Natural killer cell (primary cell): ENCODE results near the gene MYO7B. TPM values are rescaled to one million over a fixed set of nuclear protein-coding genes. Genes with fewer than 3 reads are reported as not detected.

Source experiments
- ATAC-seq, 3 donors: fragments of 150-1000 bp in 2 of 3; fragments of 200-7000 bp in 1 of 3; cut with Tn5 transposase; 1 replicate in 1 of 3; 2 replicates in 2 of 3; pipeline ENCODE4 v1.10.0; 2021; ENCODE audit warnings: mild to moderate bottlenecking in 2 of 3, moderate library complexity in 2 of 3
- DNase-seq, 2 donors: peaks; one replicate each; pipeline versions ENCODE4 v3.0.0 to v3.0.0-alpha.2; 2013 to 2021; ENCODE audit warnings: mixed read lengths in 1 of 2
- H3K27ac ChIP-seq: one replicate; pipeline ENCODE4 v1.5.1; 2013; ENCODE audit warnings: mild to moderate bottlenecking, low read length
- H3K27me3 ChIP-seq: one replicate; pipeline ENCODE4 v1.6.1; 2013; ENCODE audit warnings: low read length; ENCODE audit not compliant: control insufficient read depth, insufficient read depth
- H3K36me3 ChIP-seq: one replicate; pipeline ENCODE4 v1.6.1; 2013; ENCODE audit warnings: low read length; ENCODE audit not compliant: control insufficient read depth, insufficient read depth
- H3K4me1 ChIP-seq: one replicate; pipeline ENCODE4 v1.6.1; 2013; ENCODE audit warnings: low read length; ENCODE audit not compliant: control insufficient read depth, insufficient read depth
- H3K4me3 ChIP-seq: one replicate; pipeline ENCODE4 v1.5.1; 2013; ENCODE audit warnings: low read length
- H3K9me3 ChIP-seq: one replicate; pipeline ENCODE4 v1.6.1; 2013; ENCODE audit warnings: low read length; ENCODE audit not compliant: control insufficient read depth, insufficient read depth
- H3K27ac Mint-ChIP-seq, 2 donors: one replicate each; pipeline ENCODE4 v1.8.0; 2022; ENCODE audit warnings: mild to moderate bottlenecking in 2 of 2, mixed read lengths in 2 of 2, moderate library complexity in 1 of 2
- H3K27me3 Mint-ChIP-seq, 2 donors: one replicate each; pipeline ENCODE4 v1.8.0; 2022; ENCODE audit warnings: low read depth in 2 of 2, mixed read lengths in 2 of 2
- H3K36me3 Mint-ChIP-seq: one replicate; pipeline ENCODE4 v1.8.0; 2022; ENCODE audit warnings: mixed read lengths
- H3K4me1 Mint-ChIP-seq, 2 donors: one replicate each; pipeline ENCODE4 v1.8.0; 2022; ENCODE audit warnings: mixed read lengths in 2 of 2
- H3K4me3 Mint-ChIP-seq: one replicate; pipeline ENCODE4 v1.8.0; 2022; ENCODE audit warnings: mild to moderate bottlenecking, moderate library complexity, mixed read lengths
- H3K9me3 Mint-ChIP-seq, 2 donors: one replicate each; pipeline ENCODE4 v1.8.0; 2022; ENCODE audit warnings: mixed read lengths in 2 of 2
- CTCF ChIP-seq: fragments of 200-600 bp; IDR thresholded peaks from one replicate; pipeline ENCODE4 v1.8.0; 2022; ENCODE audit warnings: antibody characterized with exemption
- WGBS: methylation state at CpG from one replicate; pipeline ENCODE4 v1.1.7; 2013; ENCODE audit warnings: missing lambda C conversion rate; ENCODE audit not compliant: insufficient coverage; 5-methylcytosine and 5-hydroxymethylcytosine counted together
- intact Hi-C: fragments of 100-400 bp; cut with micrococcal nuclease; formaldehyde crosslinking; loops from one replicate; pipeline ENCODE4 v1.14.2; 2022
- total RNA-seq, 4 donors: library from RNA; stranded (reverse); fragments of 120-200 nt in 1 of 4; gene quantifications; one replicate each; pipeline versions ENCODE4 v1.2.3 to v1.2.4, GENCODE V29; 2013 to 2022

MYO7B gene
- total RNA-seq, 3 donors from 2014 or later (not counting 1 experiment from before 2014, with no cell fraction given), result 0.14 to 0.45 (median 0.25) TPM

GRCh38 chr2:127508631-127509034 is 26.9 kb upstream of the MYO7B start:
- no peaks in the 10 kb centered on the region for H3K27me3 Mint-ChIP-seq
- H3K4me1 Mint-ChIP-seq, result peaks cover 52 to 60% of the 10 kb centered on the region in 2 donors
- peaks cover 31% of the 10 kb centered on the region for H3K36me3 ChIP-seq
- H3K27ac Mint-ChIP-seq, result peak overlapping the region in 1 of 2 donors; percentile 53
- no peaks in the 10 kb centered on the region for H3K27me3 ChIP-seq
- intact Hi-C loops, result no loop called here
- no peak overlapping the region for H3K27ac ChIP-seq
- ATAC-seq, result no peak
- no peak for DNase-seq
- H3K4me1 ChIP-seq, result no peaks in the 10 kb centered on the region
- 56% methylated on average over 3 of the region's 3 CpGs for WGBS
- no peak overlapping the region for H3K4me3 Mint-ChIP-seq
- H3K9me3 ChIP-seq, result no peaks in the 10 kb centered on the region
- H3K9me3 Mint-ChIP-seq, result no peaks in the 10 kb centered on the region
- no peak overlapping the region for H3K4me3 ChIP-seq
- no peak for TF ChIP-seq CTCF
- peaks cover 14% of the 10 kb centered on the region for H3K36me3 Mint-ChIP-seq

GRCh38 chr2:127510073-127510472 is 25.4 kb upstream of the MYO7B start:
- Histone ChIP-seq H3K4me1 (no peaks in the 10 kb centered on the region), H3K4me3 (no peak overlapping the region), H3K27me3 (no peaks in the 10 kb centered on the region), H3K27ac (no peak overlapping the region), H3K9me3 (no peaks in the 10 kb centered on the region), H3K36me3 (peaks cover 23% of the 10 kb centered on the region)
- no peaks in the 10 kb centered on the region for H3K9me3 Mint-ChIP-seq
- TF ChIP-seq CTCF, result no peak
- 98% methylated on average over 2 of the region's 2 CpGs for WGBS
- H3K36me3 Mint-ChIP-seq, result peaks cover 5% of the 10 kb centered on the region
- no peak for DNase-seq
- peak overlapping the region; percentile 69 to 74 for H3K27ac Mint-ChIP-seq
- H3K4me3 Mint-ChIP-seq, result no peak overlapping the region
- no peak for ATAC-seq
- peaks cover 62 to 68% of the 10 kb centered on the region in 2 donors for H3K4me1 Mint-ChIP-seq
- intact Hi-C loops, result no loop called here
- no peaks in the 10 kb centered on the region for H3K27me3 Mint-ChIP-seq

- no peak for DNase-seq
- H3K9me3 Mint-ChIP-seq, result no peaks in the 10 kb centered on the region
- Histone ChIP-seq H3K4me1 (no peaks in the 10 kb centered on the region), H3K27ac (no peak overlapping the region), H3K36me3 (peaks cover 28% of the 10 kb centered on the region), H3K9me3 (no peaks in the 10 kb centered on the region), H3K4me3 (no peak overlapping the region), H3K27me3 (no peaks in the 10 kb centered on the region)
- no peaks in the 10 kb centered on the region for H3K27me3 Mint-ChIP-seq
- H3K4me1 Mint-ChIP-seq, result peaks cover 73 to 80% of the 10 kb centered on the region in 2 donors
- ATAC-seq, result no peak
- 95% methylated on average over 4 of the region's 6 CpGs for WGBS
- peaks cover 7% of the 10 kb centered on the region for H3K36me3 Mint-ChIP-seq
- H3K4me3 Mint-ChIP-seq, result no peak overlapping the region
- no peak for TF ChIP-seq CTCF
- intact Hi-C loops, result no loop called here
- peak overlapping the region; percentile 69 to 80 for H3K27ac Mint-ChIP-seq
These were observed 24.3 kb upstream of the MYO7B start for GRCh38 chr2:127511090-127511695.

- ATAC-seq (no peak), DNase-seq (no peak)
- intact Hi-C loops, result no loop called here
- Histone ChIP-seq H3K9me3 (no peaks in the 10 kb centered on the region), H3K27ac (no peak overlapping the region), H3K27me3 (no peaks in the 10 kb centered on the region), H3K4me1 (no peaks in the 10 kb centered on the region), H3K4me3 (no peak overlapping the region), H3K36me3 (peaks cover 28% of the 10 kb centered on the region)
- no peak overlapping the region for H3K4me3 Mint-ChIP-seq
- WGBS, result no CpG with 5 or more reads among the region's 1 CpG
- peaks cover 7% of the 10 kb centered on the region for H3K36me3 Mint-ChIP-seq
- peak overlapping the region; percentile 69 to 80 for H3K27ac Mint-ChIP-seq
- peaks cover 78 to 86% of the 10 kb centered on the region in 2 donors for H3K4me1 Mint-ChIP-seq
- no peak for TF ChIP-seq CTCF
- no peaks in the 10 kb centered on the region for H3K9me3 Mint-ChIP-seq
- H3K27me3 Mint-ChIP-seq, result no peaks in the 10 kb centered on the region
These were observed 23.6 kb upstream of the MYO7B start for GRCh38 chr2:127511917-127512316.
